HCT116 (cell line): ENCODE results near the gene LINS1.
"Not testable (repeated sequence)": the region's sequence is repeated elsewhere in the genome, so short reads cannot be mapped to it uniquely, and the experiment has no call there.

Source experiments
- CEBPB ChIP-seq: IDR thresholded peaks from 2 replicates; pipeline ENCODE4 v1.6.1; 2012; ENCODE audit warnings: low read depth
- EGR1 ChIP-seq: IDR thresholded peaks from 2 replicates; pipeline ENCODE4 v1.6.1; 2012; ENCODE audit warnings: low read depth
- ELF1 ChIP-seq: IDR thresholded peaks from 2 replicates; pipeline ENCODE4 v1.6.1; 2012; ENCODE audit warnings: low read depth, borderline replicate concordance
- EZH2 ChIP-seq: fragments of 200-600 bp; sonication (generic); IDR thresholded peaks from 2 replicates; pipeline ENCODE4 v1.6.1; 2017; ENCODE audit warnings: antibody characterized with exemption, mixed run types
- JUND ChIP-seq: IDR thresholded peaks from 2 replicates; pipeline ENCODE4 v1.6.1; 2012
- POLR2A ChIP-seq: IDR thresholded peaks from 2 replicates; pipeline ENCODE4 v1.7.0; 2011; ENCODE audit warnings: borderline replicate concordance; ENCODE audit not compliant: insufficient read depth, insufficient read length; ENCODE audit errors: extremely low read depth
- RAD21 ChIP-seq: IDR thresholded peaks from 2 replicates; pipeline ENCODE4 v1.6.1; 2012; ENCODE audit warnings: low read depth, mild to moderate bottlenecking
- SIN3A ChIP-seq: IDR thresholded peaks from 2 replicates; pipeline ENCODE4 v1.6.1; 2012; ENCODE audit warnings: low read depth
- TCF7L2 ChIP-seq: IDR thresholded peaks from 2 replicates; pipeline ENCODE4 v1.7.0; 2011; ENCODE audit warnings: borderline replicate concordance, inconsistent platforms; ENCODE audit not compliant: insufficient read depth, insufficient read length; ENCODE audit errors: extremely low read depth
- YY1 ChIP-seq: IDR thresholded peaks from 2 replicates; pipeline ENCODE4 v1.6.1; 2011; ENCODE audit warnings: low read length, low read depth, moderate library complexity, mild to moderate bottlenecking; ENCODE audit not compliant: insufficient replicate concordance; ENCODE audit errors: extremely low read depth
- ZNF274 ChIP-seq: fragments of 200-500 bp; sonication (Bioruptor generic); IDR thresholded peaks from 2 replicates; pipeline ENCODE4 v1.6.1; 2014; ENCODE audit warnings: mild to moderate bottlenecking, low read depth, low read length, inconsistent platforms
- TF ChIP-seq, protein P1 (sequence below), 3 experiments: fragments of 200-600 bp in 1 of 3; sonication (generic) in 1 of 3; IDR thresholded peaks in 2 of 3; conservative IDR thresholded peaks in 1 of 3; 2 replicates each; pipeline ENCODE4 v1.5.1; 2012 to 2017; ENCODE audit warnings: low read depth in 2 of 3, low read length in 2 of 3, antibody characterized with exemption in 1 of 3, borderline replicate concordance in 1 of 3, control low read depth in 1 of 3, mild to moderate bottlenecking in 1 of 3, mixed read lengths in 1 of 3, mixed run types in 1 of 3, moderate library complexity in 1 of 3; ENCODE audit not compliant: insufficient read depth in 1 of 3
- TF ChIP-seq, protein P2 (sequence below): IDR thresholded peaks from 2 replicates; pipeline ENCODE4 v1.6.1; 2012

DNA sequence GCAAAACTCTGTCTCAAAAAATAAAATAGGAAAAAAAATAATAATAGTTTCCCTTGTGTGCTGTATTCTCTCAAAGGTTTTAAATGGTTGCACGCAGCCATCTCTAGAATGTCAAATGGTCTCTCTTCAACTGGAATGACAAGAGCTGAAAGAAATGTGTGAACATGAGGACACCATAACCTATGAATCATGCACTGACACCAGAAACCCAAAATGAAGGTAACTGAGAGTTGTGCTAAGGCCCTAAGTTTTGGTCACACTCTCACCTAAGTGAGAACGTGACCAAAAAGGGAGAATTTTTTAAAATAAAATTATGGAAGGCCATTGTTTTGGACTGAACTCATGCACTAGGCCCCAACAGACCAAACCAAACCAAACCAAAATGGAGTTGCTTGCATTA is 10.8 kb downstream of the LINS1 start:
- TF ChIP-seq EGR1, RAD21, SIN3A, POLR2A, JUND, EZH2, ZNF274, ELF1, CEBPB, TCF7L2, YY1: not testable (repeated sequence)
- TF ChIP-seq, protein P1, sequence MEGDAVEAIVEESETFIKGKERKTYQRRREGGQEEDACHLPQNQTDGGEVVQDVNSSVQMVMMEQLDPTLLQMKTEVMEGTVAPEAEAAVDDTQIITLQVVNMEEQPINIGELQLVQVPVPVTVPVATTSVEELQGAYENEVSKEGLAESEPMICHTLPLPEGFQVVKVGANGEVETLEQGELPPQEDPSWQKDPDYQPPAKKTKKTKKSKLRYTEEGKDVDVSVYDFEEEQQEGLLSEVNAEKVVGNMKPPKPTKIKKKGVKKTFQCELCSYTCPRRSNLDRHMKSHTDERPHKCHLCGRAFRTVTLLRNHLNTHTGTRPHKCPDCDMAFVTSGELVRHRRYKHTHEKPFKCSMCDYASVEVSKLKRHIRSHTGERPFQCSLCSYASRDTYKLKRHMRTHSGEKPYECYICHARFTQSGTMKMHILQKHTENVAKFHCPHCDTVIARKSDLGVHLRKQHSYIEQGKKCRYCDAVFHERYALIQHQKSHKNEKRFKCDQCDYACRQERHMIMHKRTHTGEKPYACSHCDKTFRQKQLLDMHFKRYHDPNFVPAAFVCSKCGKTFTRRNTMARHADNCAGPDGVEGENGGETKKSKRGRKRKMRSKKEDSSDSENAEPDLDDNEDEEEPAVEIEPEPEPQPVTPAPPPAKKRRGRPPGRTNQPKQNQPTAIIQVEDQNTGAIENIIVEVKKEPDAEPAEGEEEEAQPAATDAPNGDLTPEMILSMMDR (IDR thresholded peaks at IDR 0.05 in 2 of 3, conservative IDR thresholded peaks at IDR 0.05 in 1 of 3; ENCODE audit: borderline replicate concordance in 1 of 3, insufficient read depth in 1 of 3, low read depth in 2 of 3, low read length in 2 of 3) = not testable (repeated sequence)
- TF ChIP-seq, protein P2, sequence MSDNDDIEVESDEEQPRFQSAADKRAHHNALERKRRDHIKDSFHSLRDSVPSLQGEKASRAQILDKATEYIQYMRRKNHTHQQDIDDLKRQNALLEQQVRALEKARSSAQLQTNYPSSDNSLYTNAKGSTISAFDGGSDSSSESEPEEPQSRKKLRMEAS = not testable (repeated sequence)
